Activated T-helper 1 cell treated with anti-CD3 and anti-CD28 coated beads, Interleukin-12 subunit alpha, Interleukin-12 subunit beta, Interleukin-2, Interleukin-4 antibody, amounts not matched to agents 30 ng/mL and 10 ng/mL and 1 ng/mL, durations not matched to agents 14 hours and 24 hours and 36 hours (primary cell): ENCODE results near the gene RILPL2. TPM values are rescaled to one million over a fixed set of nuclear protein-coding genes. Genes with fewer than 3 reads are reported as not detected.
"Not testable (repeated sequence)": the region's sequence is repeated elsewhere in the genome, so short reads cannot be mapped to it uniquely, and the experiment has no call there.

Source experiments
- DNase-seq: peaks from one replicate; pipeline ENCODE4 v3.0.0; 2021; ENCODE audit warnings: low spot score
- H3K27ac Mint-ChIP-seq: one replicate; pipeline ENCODE4 v1.8.0; 2021; ENCODE audit warnings: mild to moderate bottlenecking, mixed read lengths
- H3K27me3 Mint-ChIP-seq: one replicate; pipeline ENCODE4 v1.8.0; 2022; ENCODE audit warnings: mild to moderate bottlenecking, moderate library complexity, mixed read lengths; ENCODE audit not compliant: insufficient read depth
- H3K36me3 Mint-ChIP-seq: one replicate; pipeline ENCODE4 v1.8.0; 2021; ENCODE audit warnings: low read depth, mixed read lengths
- H3K4me1 Mint-ChIP-seq: one replicate; pipeline ENCODE4 v1.8.0; 2021; ENCODE audit warnings: low read depth, mixed read lengths
- H3K4me3 Mint-ChIP-seq: one replicate; pipeline ENCODE4 v1.8.0; 2021; ENCODE audit warnings: mild to moderate bottlenecking, moderate library complexity, mixed read lengths
- H3K9me3 Mint-ChIP-seq: one replicate; pipeline ENCODE4 v1.8.0; 2021; ENCODE audit warnings: mixed read lengths
- intact Hi-C: fragments of 100-400 bp; cut with micrococcal nuclease; formaldehyde crosslinking; loops from one replicate; pipeline ENCODE4 v1.15.1; 2024
- total RNA-seq: library from RNA; stranded (reverse); gene quantifications from 2 replicates; pipeline ENCODE4 v1.2.3, GENCODE V29; 2022

Gene RILPL2
- total RNA-seq, 1 donor from 2014 or later: 20.1 TPM

- intact Hi-C loops: no loop called here
- no peaks in the 10 kb centered on the region for H3K9me3 Mint-ChIP-seq
- H3K36me3 Mint-ChIP-seq: peaks cover 49% of the 10 kb centered on the region
- H3K27me3 Mint-ChIP-seq: no peaks in the 10 kb centered on the region
- no peak for DNase-seq
- no peak overlapping the region for H3K4me3 Mint-ChIP-seq
- peak overlapping the region; percentile 43 for H3K27ac Mint-ChIP-seq
- H3K4me1 Mint-ChIP-seq: peaks cover 13% of the 10 kb centered on the region
These were observed 41.2 kb downstream of the RILPL2 start for GRCh38 chr12:123395236-123395635.

GRCh38 chr12:123393747-123394146 is 42.7 kb downstream of the RILPL2 start:
- no peak for DNase-seq
- intact Hi-C loops: no loop called here
- Mint-ChIP-seq H3K4me1 (peaks cover 17% of the 10 kb centered on the region), H3K27me3 (no peaks in the 10 kb centered on the region), H3K4me3 (no peak overlapping the region), H3K9me3 (no peaks in the 10 kb centered on the region), H3K27ac (no peak overlapping the region), H3K36me3 (peaks cover 46% of the 10 kb centered on the region)

GRCh38 chr12:123391546-123392343 is 44.7 kb downstream of the RILPL2 start:
- Mint-ChIP-seq H3K4me1 (peaks cover 35% of the 10 kb centered on the region), H3K27me3 (no peaks in the 10 kb centered on the region)

GRCh38 chr12:123390498-123391426 is 45.7 kb downstream of the RILPL2 start:
- peaks cover 34% of the 10 kb centered on the region for H3K36me3 Mint-ChIP-seq
- no peaks in the 10 kb centered on the region for H3K9me3 Mint-ChIP-seq
- peaks cover 37% of the 10 kb centered on the region for H3K4me1 Mint-ChIP-seq
- H3K27me3 Mint-ChIP-seq: no peaks in the 10 kb centered on the region
- no peak for DNase-seq
- peak overlapping the region; percentile 71 for H3K27ac Mint-ChIP-seq
- intact Hi-C loops: no loop called here
- peak overlapping the region; percentile 89 for H3K4me3 Mint-ChIP-seq

More at GRCh38 chr12:123391546-123392343, 44.7 kb downstream of the RILPL2 start:
- Mint-ChIP-seq H3K27ac (no peak overlapping the region), H3K9me3 (no peaks in the 10 kb centered on the region), H3K36me3 (peaks cover 41% of the 10 kb centered on the region), H3K4me3 (peak overlapping the region; percentile 89)
- intact Hi-C loops: no loop called here
- no peak for DNase-seq

- peak; percentile 12 for DNase-seq
- Mint-ChIP-seq H3K4me1 (peaks cover 37% of the 10 kb centered on the region), H3K36me3 (peaks cover 27% of the 10 kb centered on the region), H3K27me3 (no peaks in the 10 kb centered on the region), H3K9me3 (no peaks in the 10 kb centered on the region), H3K4me3 (peak overlapping the region; percentile 89), H3K27ac (peak overlapping the region; percentile 71)
- intact Hi-C loops: loop anchor here (2.0 to 5.0 kb wide), 3 partner anchors 119 to 323 kb away; partner anchors contain the start of genes ATP6V0A2, CDK2AP1 and DDX55
These were observed 46.7 kb downstream of the RILPL2 start for GRCh38 chr12:123389560-123390351.

GRCh38 chr12:123388951-123389559 is 47.4 kb downstream of the RILPL2 start:
- Mint-ChIP-seq H3K36me3 (peaks cover 26% of the 10 kb centered on the region), H3K9me3 (no peaks in the 10 kb centered on the region), H3K4me1 (peaks cover 37% of the 10 kb centered on the region), H3K27me3 (no peaks in the 10 kb centered on the region), H3K4me3 (no peak overlapping the region), H3K27ac (no peak overlapping the region)
- intact Hi-C loops: loop anchor here (1.0 to 5.0 kb wide), 8 partner anchors 24 to 862 kb away; partner anchors contain the start of genes ATP6V0A2, CDK2AP1, DDX55 and KNTC1
- peak; percentile 8 for DNase-seq

- intact Hi-C loops: loop anchor here (1.0 to 5.0 kb wide), 8 partner anchors 23 to 861 kb away; partner anchors contain the start of genes ATP6V0A2, CDK2AP1, DDX55 and KNTC1
- Mint-ChIP-seq H3K27ac (peak overlapping the region; percentile 93), H3K4me3 (peak overlapping the region; percentile 82), H3K27me3 (no peaks in the 10 kb centered on the region), H3K36me3 (peaks cover 25% of the 10 kb centered on the region), H3K9me3 (no peaks in the 10 kb centered on the region), H3K4me1 (peaks cover 39% of the 10 kb centered on the region)
- peak; percentile 78 for DNase-seq
These were observed 48.1 kb downstream of the RILPL2 start for GRCh38 chr12:123388177-123388950.

GRCh38 chr12:123387508-123388176 is 48.8 kb downstream of the RILPL2 start:
- intact Hi-C loops: loop anchor here (1.0 to 5.0 kb wide), 8 partner anchors 22 to 860 kb away; partner anchors contain the start of genes ATP6V0A2, CDK2AP1, DDX55 and KNTC1
- H3K4me3 Mint-ChIP-seq: peak overlapping the region; percentile 82
- no peak for DNase-seq
- no peaks in the 10 kb centered on the region for H3K9me3 Mint-ChIP-seq
- peak overlapping the region; percentile 93 for H3K27ac Mint-ChIP-seq
- H3K4me1 Mint-ChIP-seq: peaks cover 41% of the 10 kb centered on the region
- peaks cover 20% of the 10 kb centered on the region for H3K36me3 Mint-ChIP-seq
- no peaks in the 10 kb centered on the region for H3K27me3 Mint-ChIP-seq

GRCh38 chr12:123385536-123385935 is 50.9 kb downstream of the RILPL2 start:
- H3K4me3 Mint-ChIP-seq, DNase-seq, H3K27ac Mint-ChIP-seq, H3K27me3 Mint-ChIP-seq, H3K9me3 Mint-ChIP-seq, H3K36me3 Mint-ChIP-seq: not testable (repeated sequence)
- H3K4me1 Mint-ChIP-seq: peaks cover 31% of the 10 kb centered on the region
- intact Hi-C loops: loop anchor here (2.0 to 5.0 kb wide), 3 partner anchors 153 to 327 kb away; partner anchors contain the start of genes ATP6V0A2, DDX55, MPHOSPH9 and MTRFR

- Mint-ChIP-seq H3K27ac (no peak overlapping the region), H3K36me3 (no peaks in the 10 kb centered on the region), H3K4me1 (peaks cover 26% of the 10 kb centered on the region), H3K27me3 (no peaks in the 10 kb centered on the region), H3K4me3 (peak overlapping the region; percentile 94), H3K9me3 (no peaks in the 10 kb centered on the region)
- DNase-seq: no peak
- intact Hi-C loops: loop anchor here (1.0 to 5.0 kb wide), 6 partner anchors 20 to 327 kb away; partner anchors contain the start of genes ATP6V0A2, DDX55, MPHOSPH9 and MTRFR
These were observed 51.5 kb downstream of the RILPL2 start for GRCh38 chr12:123384994-123385376.
